ENCODE measurements around the gene DDX41.
A peak's percentile ranks its signal among the peaks of the same experiment; 100 is the strongest.
"Not testable (repeated sequence)": the region's sequence is repeated elsewhere in the genome, so short reads cannot be mapped to it uniquely, and the experiment has no call there.

DDX41 gene

DNA sequence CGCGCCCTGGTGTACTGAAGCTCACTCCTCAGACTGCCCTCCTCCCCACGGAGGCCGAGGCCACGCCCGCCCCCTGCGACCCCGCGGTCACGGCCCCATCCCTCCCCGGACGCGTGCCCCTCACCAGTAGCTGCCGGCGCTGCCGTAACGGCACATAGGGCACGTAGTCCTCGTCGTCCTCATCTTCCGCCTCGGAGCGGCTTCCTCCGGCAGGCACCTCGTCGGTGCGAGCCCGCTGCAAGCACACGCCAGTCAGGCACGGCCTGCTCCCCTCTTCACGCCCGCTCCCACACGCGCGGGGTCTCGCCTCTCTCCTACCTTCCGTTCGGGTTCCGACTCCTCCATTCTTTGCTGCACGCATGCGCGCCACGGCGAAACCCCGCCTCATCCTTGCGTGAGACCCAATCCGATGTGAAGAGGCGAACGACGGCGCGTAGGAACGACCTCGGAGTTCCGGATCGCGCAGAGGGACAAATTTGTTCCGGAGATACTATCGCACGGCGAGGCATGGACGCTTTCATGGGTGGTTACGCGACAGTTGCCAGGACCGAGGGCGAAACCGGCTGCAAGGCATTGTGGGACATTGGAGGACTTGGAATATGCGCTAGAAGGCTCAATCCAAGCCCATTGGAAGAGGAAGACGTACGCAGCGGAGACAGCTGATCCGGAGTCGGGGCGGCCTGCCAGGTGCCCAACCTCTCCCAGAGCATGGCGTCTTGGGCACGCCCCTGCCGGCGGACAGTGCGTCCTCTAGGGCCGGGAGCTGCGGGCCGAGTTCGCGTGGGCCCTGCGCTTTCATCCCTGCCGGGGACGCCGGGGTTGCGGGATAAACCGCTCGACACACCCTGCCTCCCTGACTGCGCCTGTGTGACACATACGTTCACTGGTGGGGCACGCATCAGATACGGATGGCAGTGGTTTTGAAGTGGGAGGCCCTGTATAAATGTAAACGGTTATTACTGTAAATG lies at the start of gene DDX41:
DDX41 (minus strand) TSS at position 361 of the 968 bp plus-strand sequence; CDS start at position 345, 16 bp downstream.
- DNase-seq (ENCODE audit: low spot score) = peak; percentile 98

DNA sequence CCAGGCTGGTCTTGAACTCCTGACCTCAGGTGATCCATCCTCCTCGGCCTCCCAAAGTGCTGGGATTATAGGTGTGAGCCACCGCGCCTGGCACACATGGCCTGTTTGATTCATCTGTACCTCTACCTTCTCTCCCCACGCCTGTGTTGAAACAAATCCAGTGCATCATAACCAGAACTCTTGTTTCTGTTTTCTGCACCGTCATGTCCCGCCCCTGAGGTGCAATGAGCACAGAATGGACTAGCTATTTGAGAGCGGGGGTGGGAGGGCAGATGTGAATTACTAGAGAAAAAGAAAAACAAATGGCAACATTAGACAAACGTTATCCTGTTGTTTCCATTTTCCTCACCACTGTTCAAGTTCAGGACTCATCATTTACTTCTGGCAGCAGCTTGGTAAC lies 48.3 kb upstream of the DDX41 start:
- no peak for DNase-seq (ENCODE audit: low spot score)

DNA sequence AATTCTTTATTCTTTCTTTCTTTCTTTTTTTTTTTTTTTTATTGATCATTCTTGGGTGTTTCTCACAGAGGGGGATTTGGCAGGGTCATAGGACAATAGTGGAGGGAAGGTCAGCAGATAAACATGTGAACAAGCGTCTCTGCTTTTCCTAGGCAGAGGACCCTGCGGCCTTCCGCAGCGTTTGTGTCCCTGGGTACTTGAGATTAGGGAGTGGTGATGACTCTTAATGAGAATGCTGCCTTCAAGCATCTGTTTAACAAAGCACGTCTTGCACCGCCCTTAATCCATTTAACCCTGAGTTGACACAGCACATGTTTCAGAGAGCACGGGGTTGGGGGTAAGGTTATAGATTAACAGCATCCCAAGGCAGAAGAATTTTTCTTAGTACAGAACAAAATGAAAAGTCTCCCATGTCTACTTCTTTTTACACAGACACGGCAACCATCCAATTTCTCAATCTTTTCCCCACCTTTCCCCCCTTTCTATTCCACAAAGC lies 42.7 kb upstream of the DDX41 start:
- not testable (repeated sequence) for DNase-seq (ENCODE audit: low spot score)

DNA sequence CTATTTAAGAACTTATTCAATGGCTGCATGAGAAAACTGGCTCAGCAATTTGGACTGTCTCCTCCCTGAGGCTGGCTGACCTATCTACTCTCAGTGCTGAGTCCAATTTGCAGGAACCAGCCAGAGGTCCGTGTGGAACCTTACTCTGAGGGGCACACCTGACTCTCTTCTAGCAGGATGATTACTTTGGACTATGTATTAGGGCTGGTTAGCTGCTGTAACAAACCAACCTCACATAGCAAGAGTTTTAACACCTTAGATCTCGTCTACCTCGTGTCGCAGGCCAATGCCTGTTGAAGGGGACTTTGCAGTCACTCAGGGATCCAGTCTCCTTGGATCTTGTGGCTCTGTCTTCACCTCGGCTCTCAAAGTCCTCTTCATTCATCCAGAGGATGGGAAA lies 41.0 kb upstream of the DDX41 start:
- no peak for DNase-seq (ENCODE audit: low spot score)

DNA sequence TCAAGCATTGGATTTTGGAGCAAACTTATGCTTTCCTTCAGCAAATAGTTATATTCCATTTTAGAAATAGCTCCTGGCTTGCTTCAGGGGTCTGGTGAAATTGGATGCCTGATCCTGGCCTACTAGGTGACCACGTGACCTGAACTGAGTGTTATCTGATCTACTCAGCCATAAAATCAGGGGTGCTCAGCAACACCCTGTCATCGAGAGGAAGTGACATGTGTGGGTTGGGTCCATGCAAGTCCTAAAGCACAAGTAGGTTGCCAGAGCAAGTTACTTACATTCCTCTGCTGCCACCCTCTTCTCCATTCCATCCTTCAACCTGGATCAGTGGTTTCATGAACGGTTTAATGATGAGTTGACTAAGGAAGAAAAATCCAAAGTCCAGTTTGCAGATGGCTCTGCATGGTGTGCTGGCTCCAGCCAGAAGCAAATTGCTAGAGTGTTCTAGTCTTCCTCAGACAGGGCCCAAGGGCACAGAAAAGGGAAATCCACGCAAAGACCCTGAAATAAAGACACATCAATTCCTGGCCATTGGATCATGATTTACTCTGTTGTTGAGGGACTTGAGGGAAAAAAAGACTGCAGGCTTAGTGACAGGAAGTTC lies 40.4 kb upstream of the DDX41 start:
- DNase-seq (ENCODE audit: low spot score) = no peak

DNA sequence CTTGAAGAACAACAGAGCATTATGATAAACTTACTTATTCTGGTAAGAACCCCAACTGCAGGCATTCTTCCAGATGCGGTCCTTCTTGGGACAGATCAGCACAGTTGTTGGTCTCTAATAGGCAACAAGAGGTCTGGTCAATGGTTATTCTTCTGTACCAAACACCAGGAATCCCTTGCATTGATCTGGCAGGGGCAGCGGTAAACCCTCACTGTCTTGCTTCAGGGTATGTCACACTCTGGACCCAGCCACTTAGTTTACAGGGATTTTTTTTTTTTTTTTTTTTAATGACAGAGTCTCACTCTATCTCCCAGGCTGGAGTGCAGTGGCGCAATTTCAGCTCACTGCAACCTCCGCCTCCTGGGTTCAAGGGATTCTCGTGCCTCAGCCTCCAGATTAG lies 38.9 kb upstream of the DDX41 start:
- DNase-seq (ENCODE audit: low spot score) = no peak

DNA sequence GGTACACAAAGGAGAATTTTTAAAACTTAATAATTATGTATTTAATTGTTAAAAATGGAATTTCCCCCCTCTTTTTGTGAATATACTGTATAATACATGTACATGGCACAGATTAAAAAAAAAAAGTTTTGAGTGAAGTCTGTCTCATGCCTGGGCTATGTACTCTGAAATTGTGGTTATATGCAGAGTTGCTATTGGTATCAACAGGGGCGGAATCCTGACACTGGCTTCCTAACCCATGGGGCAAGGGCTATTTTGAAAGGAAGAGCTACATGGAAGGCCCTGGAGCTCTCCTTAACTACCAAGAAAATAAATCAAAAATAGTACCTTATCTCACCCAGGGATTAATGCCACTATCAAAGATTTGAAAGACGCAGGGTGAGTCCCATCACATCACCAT lies 38.5 kb upstream of the DDX41 start:
- no peak for DNase-seq (ENCODE audit: low spot score)

DNA sequence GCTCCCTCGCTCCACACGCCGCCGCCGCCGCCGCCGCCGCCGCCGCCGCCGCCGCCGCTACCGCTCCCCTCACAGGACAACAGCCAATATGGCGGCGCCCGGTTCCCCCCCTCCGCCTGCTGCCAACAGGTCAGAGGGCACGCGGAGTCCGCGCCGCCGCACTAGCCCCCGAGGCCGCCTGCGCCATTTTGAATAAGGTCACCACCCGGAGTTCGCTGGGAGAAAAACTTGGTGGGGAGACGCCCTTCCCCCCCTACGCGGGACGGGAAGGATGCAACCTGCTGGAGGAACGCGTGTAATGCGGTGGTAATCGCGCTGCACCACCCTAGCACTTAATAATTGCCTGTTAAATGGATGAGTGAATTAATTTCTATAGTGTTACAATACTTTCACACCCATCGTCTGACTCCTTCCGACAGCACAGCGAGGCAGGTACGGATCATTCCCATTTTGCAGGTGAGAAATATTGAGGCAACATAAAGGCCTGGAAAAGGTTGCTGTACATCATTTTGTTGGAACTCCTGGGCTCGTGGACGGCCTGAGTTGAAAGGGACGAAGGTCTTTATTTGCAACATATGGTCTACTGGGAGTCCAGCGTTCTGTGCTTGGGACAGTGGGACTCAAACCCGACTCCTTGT lies 37.8 kb upstream of the DDX41 start, which contains the start of gene FAM193B:
FAM193B (minus strand) TSS at position 90 of the 638 bp plus-strand sequence. CDS start 105 bp downstream, outside the sequence.
- DNase-seq (ENCODE audit: low spot score) = peak; percentile 99

DNA sequence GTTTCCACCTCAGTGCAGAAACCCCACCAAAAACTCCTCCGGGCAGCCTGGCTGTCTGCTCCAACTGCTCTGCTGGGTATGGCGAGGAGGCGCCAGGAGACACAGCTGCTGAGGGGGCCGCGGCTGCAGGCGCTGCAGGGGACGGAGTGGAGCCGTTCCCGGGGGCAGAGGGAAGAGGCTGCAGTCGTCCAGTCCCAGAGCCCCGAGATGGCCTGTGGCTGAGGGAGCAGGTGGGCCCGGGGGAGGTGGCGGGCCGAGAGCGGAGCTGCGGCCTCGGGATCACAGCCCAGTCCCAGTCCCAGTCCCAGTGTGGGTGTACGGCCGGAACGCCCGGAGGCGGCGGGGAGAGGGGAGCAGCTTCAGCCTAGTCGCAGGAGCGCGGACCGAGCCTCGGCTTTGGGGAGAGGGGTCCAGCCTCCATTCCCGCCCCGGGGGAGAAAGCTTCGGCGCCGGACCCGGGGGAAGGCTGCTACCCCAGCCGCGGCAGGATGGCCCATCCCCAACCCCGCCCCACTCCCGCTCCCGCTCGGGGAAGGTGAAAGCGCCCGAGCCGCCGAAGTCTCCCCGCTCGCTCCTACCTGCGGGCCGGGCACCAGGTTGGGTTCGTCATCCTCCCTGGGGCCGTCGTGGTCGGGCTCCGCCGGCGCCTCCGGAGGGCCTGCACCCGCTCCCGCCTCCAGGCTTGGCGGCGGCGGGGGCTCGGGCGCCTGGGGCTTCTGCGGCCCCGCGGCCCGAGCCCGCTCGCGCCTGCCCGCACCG lies 37.1 kb upstream of the DDX41 start:
- DNase-seq (ENCODE audit: low spot score) = peak; percentile 71

DNA sequence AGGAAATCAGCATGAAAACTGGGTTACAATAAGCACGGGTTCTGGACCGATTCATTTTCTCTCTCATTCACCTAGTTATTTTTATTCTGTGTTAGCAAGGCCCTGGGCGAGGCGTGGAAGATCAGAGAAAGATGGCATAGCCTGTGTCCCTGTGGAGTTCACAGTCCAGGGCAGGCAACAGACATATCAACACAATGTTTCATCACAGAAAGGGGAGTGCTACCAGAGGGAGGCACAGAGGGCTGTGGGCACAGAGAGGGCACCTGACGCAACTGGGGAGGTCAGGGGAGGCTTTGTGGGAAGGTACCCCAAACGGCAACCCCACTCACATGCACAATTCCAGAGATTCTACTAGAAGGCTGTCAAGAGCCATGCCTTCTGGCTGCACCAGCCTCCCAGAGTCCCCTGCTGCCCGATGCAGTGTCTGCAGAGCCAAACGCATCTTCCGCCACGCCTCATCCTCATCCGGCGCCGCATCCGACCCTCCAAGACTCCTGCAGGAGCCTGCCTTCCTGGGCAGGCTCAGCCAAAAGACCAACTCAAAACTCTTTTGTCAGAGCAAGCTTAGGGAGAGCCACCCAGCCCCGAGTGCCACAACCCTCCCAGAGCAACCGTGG lies 36.2 kb upstream of the DDX41 start:
- DNase-seq (ENCODE audit: low spot score) = peak; percentile 53

DNA sequence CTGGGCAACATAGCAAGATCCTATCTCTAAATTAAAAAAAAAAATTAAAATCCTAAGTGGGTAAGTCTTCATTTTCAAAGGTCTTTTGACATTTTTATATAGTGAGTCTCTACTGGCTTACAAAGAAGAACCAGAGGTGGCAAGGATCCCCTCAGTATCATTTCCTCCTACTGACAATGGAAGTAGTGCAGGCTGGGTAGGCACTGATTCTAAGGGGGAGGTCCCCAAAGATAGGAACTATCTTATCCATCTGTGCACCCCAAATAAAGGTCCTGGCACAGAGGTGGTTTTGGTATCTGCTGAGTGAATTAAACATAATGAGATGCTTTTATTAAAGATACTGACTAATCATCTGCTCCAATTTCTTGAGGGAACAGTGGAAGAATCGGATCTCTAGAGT lies 33.4 kb upstream of the DDX41 start:
- no peak for DNase-seq (ENCODE audit: low spot score)

DNA sequence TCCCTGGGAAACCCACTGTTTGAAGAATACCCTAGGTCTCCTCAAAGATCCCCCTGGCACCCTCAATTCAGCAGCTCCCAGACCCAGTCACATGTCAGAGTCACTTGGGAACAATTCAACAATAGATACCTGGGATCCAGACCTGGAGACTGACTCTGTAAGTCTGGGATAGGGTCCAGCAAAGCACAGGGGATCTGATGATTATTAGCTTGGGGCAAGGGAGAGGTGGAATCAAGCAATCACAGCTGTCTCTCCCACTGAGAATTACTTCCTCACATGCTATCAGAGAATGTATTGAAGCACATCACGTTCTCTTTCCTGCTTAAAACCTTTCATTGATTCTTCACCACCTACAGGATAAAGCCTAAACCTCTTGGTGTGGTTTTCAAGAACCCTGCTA lies 31.7 kb upstream of the DDX41 start:
- DNase-seq (ENCODE audit: low spot score) = no peak

DNA sequence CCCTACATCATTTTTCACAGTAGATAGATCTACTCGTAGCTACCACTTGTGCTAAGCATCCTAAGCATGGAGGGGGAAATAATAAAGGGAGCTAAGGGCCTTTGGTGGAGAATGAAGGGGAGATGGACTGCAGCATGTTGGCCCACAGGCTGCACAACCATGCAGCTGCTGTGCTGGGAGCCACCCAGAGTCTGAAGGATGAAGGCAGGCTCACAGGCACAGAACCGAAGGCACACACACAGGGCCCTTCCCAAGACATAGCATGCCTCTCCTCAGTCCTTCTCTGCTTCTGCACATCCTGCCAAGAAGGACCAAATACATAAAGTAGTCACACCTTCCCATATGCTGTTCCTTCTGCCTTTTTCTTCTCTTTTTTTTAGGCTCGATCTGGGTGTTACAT lies 31.0 kb upstream of the DDX41 start:
- no peak for DNase-seq (ENCODE audit: low spot score)

DNA sequence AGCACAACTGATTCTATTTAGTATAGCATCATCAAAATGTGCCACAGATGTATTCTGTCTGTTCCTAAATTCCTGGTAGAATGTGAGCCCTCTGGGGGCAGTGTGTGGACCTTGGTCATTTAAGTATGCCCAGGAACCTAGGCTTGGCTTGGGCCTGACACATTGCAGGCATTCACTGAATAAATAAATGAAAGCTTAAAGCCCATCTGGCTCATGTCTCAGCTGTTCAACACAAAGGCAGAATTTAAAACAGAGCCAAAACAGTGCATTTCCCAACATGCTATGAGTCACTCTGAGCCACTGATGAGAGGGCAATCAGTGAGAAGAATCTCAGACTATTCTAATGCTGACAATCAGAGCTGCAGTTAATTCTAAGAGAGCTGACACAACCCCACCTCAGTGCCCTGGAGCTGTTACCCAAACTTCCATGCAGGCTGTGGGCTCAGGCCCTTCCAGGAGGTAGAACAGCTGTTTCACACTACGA lies 29.5 kb upstream of the DDX41 start:
- DNase-seq (ENCODE audit: low spot score) = peak; percentile 89

DNA sequence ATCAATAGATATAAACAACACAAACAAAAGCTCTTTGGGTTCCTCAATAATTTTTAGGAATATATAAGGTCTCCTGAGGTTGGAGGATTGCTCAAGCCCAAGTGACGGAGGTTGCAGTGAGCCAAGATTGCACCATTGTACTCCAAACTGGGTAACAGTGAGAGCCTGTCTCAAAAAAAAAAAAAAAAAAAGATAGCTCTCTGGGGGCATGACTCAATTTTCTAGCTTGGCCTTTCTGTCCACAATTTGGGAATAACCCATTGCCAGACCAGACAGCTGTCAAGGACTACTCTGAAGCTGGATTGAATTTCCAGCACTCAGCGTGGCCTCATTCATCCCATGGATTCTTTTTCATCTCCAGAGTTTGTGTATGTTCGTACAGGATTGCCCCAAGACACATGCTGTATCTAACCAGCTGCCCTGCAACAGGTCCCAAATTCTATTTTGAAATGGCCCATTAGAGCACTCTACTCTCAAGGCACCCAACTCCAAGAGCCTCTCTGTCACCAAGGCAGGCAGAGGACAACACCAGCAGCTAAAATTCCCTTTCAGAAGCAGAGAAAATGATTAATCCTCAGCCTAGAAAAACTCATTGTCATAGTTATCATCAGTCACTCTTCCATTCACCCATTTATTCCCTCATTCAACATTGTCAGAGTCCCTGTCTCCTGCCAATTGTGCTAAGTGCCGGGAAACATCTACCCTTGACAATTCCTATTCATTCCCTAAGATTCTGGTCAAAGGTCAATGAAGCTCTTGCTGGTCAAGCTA lies 28.9 kb upstream of the DDX41 start:
- DNase-seq (ENCODE audit: low spot score) = peak; percentile 53

DNA sequence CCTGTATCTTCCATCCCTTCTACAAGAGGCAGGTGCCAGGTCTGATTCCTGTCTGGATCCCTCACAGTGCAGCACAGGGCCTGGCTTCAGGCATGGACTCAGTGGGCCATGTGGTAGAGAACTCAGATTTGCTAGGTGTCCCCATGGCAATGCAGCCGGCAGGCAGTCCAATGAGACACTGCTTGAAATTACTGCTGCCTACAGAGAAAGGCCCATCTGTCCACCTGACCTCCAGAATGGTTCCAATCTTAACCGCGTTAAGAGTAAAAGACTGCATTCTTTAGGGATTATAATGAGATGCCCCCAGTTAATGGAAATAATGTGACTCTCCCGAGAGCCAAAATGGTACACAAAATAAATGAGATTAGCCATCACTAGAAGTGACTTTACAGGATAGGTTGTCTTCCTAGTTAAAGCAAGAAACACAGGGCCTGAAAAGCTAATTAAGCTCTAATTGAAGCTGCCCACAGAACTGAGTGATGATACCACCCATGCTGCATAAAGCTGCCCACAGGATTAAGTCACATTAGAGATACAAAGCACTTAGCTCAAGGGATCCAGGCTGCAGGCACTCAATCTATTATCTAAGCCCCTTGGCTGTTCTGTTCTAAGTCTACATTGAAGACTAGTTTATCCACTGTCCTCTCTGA lies 26.2 kb upstream of the DDX41 start:
- DNase-seq (ENCODE audit: low spot score) = no peak

DNA sequence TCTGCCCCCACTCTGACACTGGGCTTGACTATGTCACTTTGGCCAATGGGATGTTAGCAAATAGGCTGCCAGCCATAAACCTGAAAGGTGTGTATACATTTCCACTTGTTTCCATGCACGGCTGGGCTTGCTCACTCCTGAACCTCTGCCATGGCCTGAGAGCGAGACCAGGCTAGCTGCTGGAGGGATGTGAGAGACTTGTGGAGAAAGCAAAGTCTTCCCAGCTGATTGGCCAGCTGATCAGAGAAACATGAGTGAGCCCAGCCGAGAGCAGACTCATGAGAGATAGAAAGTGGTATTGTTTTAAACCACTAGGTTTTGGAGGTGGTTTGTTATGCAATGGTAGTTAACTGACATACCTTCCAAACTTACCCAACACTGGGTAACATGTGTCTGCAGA lies 23.7 kb upstream of the DDX41 start:
- DNase-seq (ENCODE audit: low spot score) = no peak

DNA sequence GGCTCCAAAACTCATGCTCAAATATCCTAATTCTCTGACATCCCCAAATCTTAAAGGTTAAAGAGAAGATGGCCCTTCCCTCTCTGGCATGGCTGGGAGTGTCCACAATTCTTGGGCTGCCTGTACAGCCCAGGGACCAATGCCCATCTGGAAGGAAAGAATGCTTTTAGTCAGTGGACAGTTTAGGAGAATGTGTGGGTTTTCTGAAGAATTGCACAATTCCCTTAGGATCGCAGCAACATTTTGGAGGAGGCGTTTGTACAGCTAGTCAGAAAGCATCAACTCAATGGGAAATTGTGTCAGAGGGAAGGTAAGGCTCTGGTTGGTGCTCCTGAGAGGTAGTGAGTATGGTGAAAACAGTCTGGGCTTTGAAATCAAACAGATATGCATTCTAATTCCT lies 22.6 kb upstream of the DDX41 start:
- DNase-seq (ENCODE audit: low spot score) = peak; percentile 70

DNA sequence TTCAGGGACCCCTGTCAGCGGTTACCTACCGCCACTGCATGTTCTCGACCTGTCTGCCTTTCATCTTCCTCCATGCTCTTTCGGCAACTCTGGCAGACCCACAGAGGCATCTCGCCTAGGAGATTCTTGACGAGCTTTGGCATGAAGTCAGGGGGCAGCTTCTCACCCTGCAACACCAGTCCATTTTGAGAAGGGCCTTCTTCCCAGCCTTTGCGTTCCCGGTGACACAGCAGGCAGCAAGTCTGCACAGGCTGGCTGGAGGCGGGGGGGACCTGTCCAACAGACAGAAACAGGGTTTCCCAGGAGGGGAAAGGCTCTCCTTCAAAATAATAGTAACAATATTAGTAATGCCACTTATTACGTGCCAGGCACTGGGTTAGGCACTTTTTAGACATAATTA lies 22.1 kb upstream of the DDX41 start:
- no peak for DNase-seq (ENCODE audit: low spot score)
